A549 (cell line): Measurements from ENCODE around the gene ULBP1. TPM values are rescaled to one million over a fixed set of nuclear protein-coding genes. Genes with fewer than 3 reads are reported as not detected.
"Not testable (repeated sequence)": the region's sequence is repeated elsewhere in the genome, so short reads cannot be mapped to it uniquely, and the experiment has no call there.

Experiments
- ATAC-seq, 2 experiments: fragments of 200-7000 bp in 1 of 2; fragments of >200 bp in 1 of 2; cut with Nextera tagmentation in 1 of 2; cut with Tn5 transposase in 1 of 2; 3 replicates each; pipeline versions ENCODE4 v1.8.0 to v1.9.1; 2018 to 2020; ENCODE audit warnings: mild to moderate bottlenecking in 1 of 2, moderate library complexity in 1 of 2
- CTCF ChIA-PET: fragments of 300-600 bp; sonication (Branson Sonifier 250); formaldehyde crosslinking; extraction: SDS; loops from one replicate; lab custom pipeline; 2021; ENCODE audit warnings: antibody characterized with exemption, inconsistent platforms; lab: Yijun Ruan, JAX
- POLR2A ChIA-PET: fragments of 350-600 bp; formaldehyde crosslinking; extraction: SDS; loops from one replicate; lab custom pipeline; 2021; ENCODE audit warnings: antibody characterized with exemption, inconsistent platforms; lab: Yijun Ruan, JAX
- DNase-seq, 2 experiments: peaks; one replicate each; pipeline versions ENCODE4 v3.0.0 to v3.0.0-alpha.2; 2011 to 2016; ENCODE audit warnings: low read depth in 1 of 2, low spot score in 1 of 2
- FAIRE-seq: peaks from 2 replicates; lab custom pipeline; 2011; peaks lifted over from hg19 to GRCh38; lab: Jason Lieb, UNC
- H3K27ac ChIP-seq, 2 experiments: fragments of >200 bp; sonication (Bioruptor Twin); formaldehyde crosslinking; 3 replicates each; pipeline ENCODE4 v1.5.1; 2016 to 2017
- H3K4me1 ChIP-seq: fragments of >200 bp; sonication (Bioruptor Twin); formaldehyde crosslinking; 3 replicates; pipeline ENCODE4 v1.6.1; 2016
- H3K4me2 ChIP-seq: fragments of >200 bp; sonication (Bioruptor Twin); formaldehyde crosslinking; 3 replicates; pipeline ENCODE4 v1.6.1; 2016
- H3K4me3 ChIP-seq: fragments of >200 bp; sonication (Bioruptor Twin); formaldehyde crosslinking; 3 replicates; pipeline ENCODE4 v1.5.1; 2016
- H3K9me3 ChIP-seq: fragments of >200 bp; sonication (Bioruptor Twin); formaldehyde crosslinking; 3 replicates; pipeline ENCODE4 v1.6.1; 2016
- BHLHE40 ChIP-seq: IDR thresholded peaks from 2 replicates; pipeline ENCODE4 v1.6.1; 2012; ENCODE audit warnings: low read depth, low read length, inconsistent platforms
- E2F6 ChIP-seq: IDR thresholded peaks from 2 replicates; pipeline ENCODE4 v1.6.1; 2012; ENCODE audit warnings: low read depth, borderline replicate concordance
- ELK1 ChIP-seq: fragments of 150-350 bp; IDR thresholded peaks from 2 replicates; pipeline ENCODE4 v1.6.1; 2014; ENCODE audit warnings: low read depth, mild to moderate bottlenecking, low read length
- EP300 ChIP-seq, 2 experiments: fragments of >200 bp; sonication (Bioruptor Twin); formaldehyde crosslinking; IDR thresholded peaks; 2 replicates in 1 of 2; 3 replicates in 1 of 2; pipeline ENCODE4 v1.6.1; 2016 to 2017
- GATA3 ChIP-seq: IDR thresholded peaks from 2 replicates; pipeline ENCODE4 v1.6.1; 2012; ENCODE audit warnings: borderline replicate concordance
- HEYL ChIP-seq: fragments of 250-450 bp; sonication (Bioruptor Pico); IDR thresholded peaks from 2 replicates; pipeline ENCODE4 v1.8.0; 2021; ENCODE audit warnings: mild to moderate bottlenecking, moderate library complexity
- HOXB5 ChIP-seq: fragments of 250-450 bp; sonication (Bioruptor Pico); IDR thresholded peaks from 2 replicates; pipeline ENCODE4 v1.5.0; 2020; ENCODE audit warnings: mild to moderate bottlenecking, moderate library complexity
- JUNB ChIP-seq: fragments of >200 bp; sonication (Bioruptor Twin); formaldehyde crosslinking; IDR thresholded peaks from 2 replicates; pipeline ENCODE4 v1.6.1; 2016
- KDM5A ChIP-seq: fragments of 200-600 bp; sonication (generic); IDR thresholded peaks from 2 replicates; pipeline ENCODE4 v1.6.1; 2016; ENCODE audit warnings: antibody characterized with exemption, mild to moderate bottlenecking
- MAX ChIP-seq: IDR thresholded peaks from 2 replicates; pipeline ENCODE4 v1.6.1; 2012
- MAZ ChIP-seq: fragments of 150-350 bp; IDR thresholded peaks from 2 replicates; pipeline ENCODE4 v1.6.1; 2014; ENCODE audit warnings: antibody characterized with exemption, low read depth, low read length, borderline replicate concordance
- NFE2L2 ChIP-seq: fragments of 150-350 bp; conservative IDR thresholded peaks from 2 replicates; pipeline ENCODE4 v1.6.1; 2014; ENCODE audit warnings: low read length
- PBX3 ChIP-seq: IDR thresholded peaks from 2 replicates; pipeline ENCODE4 v1.6.1; 2012
- POLR2AphosphoS2 ChIP-seq: conservative IDR thresholded peaks from 2 replicates; pipeline ENCODE4 v1.6.1; 2012; ENCODE audit warnings: low read length, improper control_type of control experiment, inconsistent platforms
- REST ChIP-seq: fragments of 200-600 bp; sonication (generic); IDR thresholded peaks from 2 replicates; pipeline ENCODE4 v1.6.1; 2016; ENCODE audit warnings: antibody characterized with exemption, mild to moderate bottlenecking, moderate library complexity
- RFX5 ChIP-seq: fragments of 450-650 bp; IDR thresholded peaks from 2 replicates; pipeline ENCODE4 v1.7.1; 2014; ENCODE audit warnings: antibody characterized with exemption, mild to moderate bottlenecking, moderate library complexity
- RNF2 ChIP-seq: fragments of 200-600 bp; sonication (generic); IDR thresholded peaks from 2 replicates; pipeline ENCODE4 v1.6.1; 2016; ENCODE audit warnings: low read depth, mild to moderate bottlenecking, antibody characterized with exemption, moderate library complexity, borderline replicate concordance
- SMC3 ChIP-seq: fragments of >200 bp; sonication (Bioruptor Twin); formaldehyde crosslinking; IDR thresholded peaks from 3 replicates; pipeline ENCODE4 v1.6.1; 2018; ENCODE audit warnings: inconsistent platforms
- TFCP2L1 ChIP-seq: fragments of 250-450 bp; sonication (Bioruptor Pico); IDR thresholded peaks from 2 replicates; pipeline ENCODE4 v1.5.0; 2021; ENCODE audit warnings: mild to moderate bottlenecking
- TP53 ChIP-seq: fragments of 250-450 bp; sonication (Bioruptor Pico); IDR thresholded peaks from 2 replicates; pipeline ENCODE4 v1.5.0; 2021; ENCODE audit warnings: mild to moderate bottlenecking, moderate library complexity
- USF2 ChIP-seq: fragments of 450-650 bp; IDR thresholded peaks from 2 replicates; pipeline ENCODE4 v1.6.1; 2014; ENCODE audit warnings: antibody characterized with exemption
- ZC3H11A ChIP-seq: fragments of 450-650 bp; IDR thresholded peaks from 2 replicates; pipeline ENCODE4 v1.6.1; 2014; ENCODE audit warnings: antibody characterized with exemption, mild to moderate bottlenecking
- ZNF302 ChIP-seq: fragments of 250-450 bp; sonication (Bioruptor Pico); IDR thresholded peaks from 2 replicates; pipeline ENCODE4 v1.9.0; 2021; ENCODE audit warnings: inconsistent platforms, mild to moderate bottlenecking, moderate library complexity
- WGBS: methylation state at CpG from one replicate; pipeline ENCODE4 v1.1.6; 2017; ENCODE audit errors: missing lambda C conversion rate; 5-methylcytosine and 5-hydroxymethylcytosine counted together
- polyA plus RNA-seq, 4 experiments: library from polyadenylated mRNA; depleted of rRNA in 3 of 4; stranded (reverse); fragments of >200 nt; fragmentation: RNase III in 1 of 4; extraction: RNeasy Plus Mini Kit Qiagen cat#74134 plus additional on column Dnase treatment in 1 of 4; gene quantifications; 2 replicates in 3 of 4; 3 replicates in 1 of 4; pipeline ENCODE4 v1.2.3, GENCODE V29; 2011 to 2017

Gene ULBP1
- polyA plus RNA-seq, 2 of the 4 experiments (the other 2 are of a cell fraction): 0.89 to 6.6 TPM

GRCh38 chr6:149965194-149966020 is 1.7 kb downstream of the ULBP1 start:
- no peak overlapping the region for H3K27ac ChIP-seq
- FAIRE-seq: no peak
- WGBS: 93% methylated on average over 35 of the region's 38 CpGs
- no peak for DNase-seq
- no peak for TF ChIP-seq MAX
- TF ChIP-seq TP53: no peak
- no peak for TF ChIP-seq HEYL (CRISPR knock-in tag)
- no peak for TF ChIP-seq GATA3
- no peak for TF ChIP-seq JUNB
- TF ChIP-seq RNF2: no peak
- no peak for TF ChIP-seq ZNF302 (CRISPR knock-in tag)
- no peak for TF ChIP-seq PBX3
- no peak for TF ChIP-seq EP300 (IDR thresholded peaks at IDR 0.05)
- TF ChIP-seq SMC3: no peak
- CTCF ChIA-PET: interaction anchor here (0.5 to 0.6 kb wide), 2 partner anchors 287 to 292 kb away, joined by 3 read pairs; no protein-coding TSS in a partner anchor
- peaks cover 8% of the 10 kb centered on the region for H3K4me1 ChIP-seq
- no peaks in the 10 kb centered on the region for H3K9me3 ChIP-seq
- POLR2A ChIA-PET: no interaction called here
- H3K4me3 ChIP-seq: no peak overlapping the region
- H3K4me2 ChIP-seq: no peak overlapping the region
- ATAC-seq: no peak

- H3K27ac ChIP-seq, ATAC-seq, H3K9me3 ChIP-seq, H3K4me3 ChIP-seq, FAIRE-seq, H3K4me1 ChIP-seq, DNase-seq, CTCF ChIA-PET, H3K4me2 ChIP-seq, POLR2A ChIA-PET: not testable (repeated sequence)
- WGBS: 67% methylated on average over 1 of the region's 2 CpGs
Observed at GRCh38 chr6:149966319-149966718, 2.6 kb downstream of the ULBP1 start.

- Histone ChIP-seq H3K4me3 (no peak overlapping the region), H3K4me2 (no peak overlapping the region), H3K27ac (no peak overlapping the region), H3K9me3 (no peaks in the 10 kb centered on the region), H3K4me1 (peaks cover 8% of the 10 kb centered on the region)
- ATAC-seq: no peak
- WGBS: 82% methylated on average over 3 of the region's 4 CpGs
- POLR2A ChIA-PET: no interaction called here
- FAIRE-seq: no peak
- TF ChIP-seq E2F6 (no peak), REST (no peak), HOXB5 (CRISPR knock-in tag) (no peak), RFX5 (no peak), POLR2AphosphoS2 (no peak), TFCP2L1 (no peak), MAZ (no peak), TP53 (no peak), ZNF302 (CRISPR knock-in tag) (no peak), NFE2L2 (no peak), ELK1 (no peak), ZC3H11A (no peak), BHLHE40 (no peak), HEYL (CRISPR knock-in tag) (no peak), KDM5A (no peak), USF2 (no peak)
- no peak for DNase-seq
- CTCF ChIA-PET: no interaction called here
Observed at GRCh38 chr6:149967591-149967990, 3.8 kb downstream of the ULBP1 start.

GRCh38 chr6:149967999-149968398 is 4.3 kb downstream of the ULBP1 start:
- CTCF ChIA-PET, H3K4me2 ChIP-seq, FAIRE-seq, H3K9me3 ChIP-seq, H3K27ac ChIP-seq, H3K4me3 ChIP-seq, ATAC-seq, DNase-seq, POLR2A ChIA-PET, H3K4me1 ChIP-seq: not testable (repeated sequence)
- WGBS: 42% methylated on average over 2 of the region's 2 CpGs
